ENCODE data around the gene NT5M.

NT5M gene

GRCh38 chr17:17351901-17352781 lies 49.0 kb downstream of the NT5M start:
- Histone ChIP-seq H3K27ac (peak overlapping the region; percentile 32 to 50), H3K4me3 (no peak overlapping the region)
- TF ChIP-seq, protein P1, sequence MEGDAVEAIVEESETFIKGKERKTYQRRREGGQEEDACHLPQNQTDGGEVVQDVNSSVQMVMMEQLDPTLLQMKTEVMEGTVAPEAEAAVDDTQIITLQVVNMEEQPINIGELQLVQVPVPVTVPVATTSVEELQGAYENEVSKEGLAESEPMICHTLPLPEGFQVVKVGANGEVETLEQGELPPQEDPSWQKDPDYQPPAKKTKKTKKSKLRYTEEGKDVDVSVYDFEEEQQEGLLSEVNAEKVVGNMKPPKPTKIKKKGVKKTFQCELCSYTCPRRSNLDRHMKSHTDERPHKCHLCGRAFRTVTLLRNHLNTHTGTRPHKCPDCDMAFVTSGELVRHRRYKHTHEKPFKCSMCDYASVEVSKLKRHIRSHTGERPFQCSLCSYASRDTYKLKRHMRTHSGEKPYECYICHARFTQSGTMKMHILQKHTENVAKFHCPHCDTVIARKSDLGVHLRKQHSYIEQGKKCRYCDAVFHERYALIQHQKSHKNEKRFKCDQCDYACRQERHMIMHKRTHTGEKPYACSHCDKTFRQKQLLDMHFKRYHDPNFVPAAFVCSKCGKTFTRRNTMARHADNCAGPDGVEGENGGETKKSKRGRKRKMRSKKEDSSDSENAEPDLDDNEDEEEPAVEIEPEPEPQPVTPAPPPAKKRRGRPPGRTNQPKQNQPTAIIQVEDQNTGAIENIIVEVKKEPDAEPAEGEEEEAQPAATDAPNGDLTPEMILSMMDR (IDR thresholded peaks at IDR 0.05) = no peak
- peak; percentile 74 for DNase-seq (ENCODE audit: low spot score)

DNA sequence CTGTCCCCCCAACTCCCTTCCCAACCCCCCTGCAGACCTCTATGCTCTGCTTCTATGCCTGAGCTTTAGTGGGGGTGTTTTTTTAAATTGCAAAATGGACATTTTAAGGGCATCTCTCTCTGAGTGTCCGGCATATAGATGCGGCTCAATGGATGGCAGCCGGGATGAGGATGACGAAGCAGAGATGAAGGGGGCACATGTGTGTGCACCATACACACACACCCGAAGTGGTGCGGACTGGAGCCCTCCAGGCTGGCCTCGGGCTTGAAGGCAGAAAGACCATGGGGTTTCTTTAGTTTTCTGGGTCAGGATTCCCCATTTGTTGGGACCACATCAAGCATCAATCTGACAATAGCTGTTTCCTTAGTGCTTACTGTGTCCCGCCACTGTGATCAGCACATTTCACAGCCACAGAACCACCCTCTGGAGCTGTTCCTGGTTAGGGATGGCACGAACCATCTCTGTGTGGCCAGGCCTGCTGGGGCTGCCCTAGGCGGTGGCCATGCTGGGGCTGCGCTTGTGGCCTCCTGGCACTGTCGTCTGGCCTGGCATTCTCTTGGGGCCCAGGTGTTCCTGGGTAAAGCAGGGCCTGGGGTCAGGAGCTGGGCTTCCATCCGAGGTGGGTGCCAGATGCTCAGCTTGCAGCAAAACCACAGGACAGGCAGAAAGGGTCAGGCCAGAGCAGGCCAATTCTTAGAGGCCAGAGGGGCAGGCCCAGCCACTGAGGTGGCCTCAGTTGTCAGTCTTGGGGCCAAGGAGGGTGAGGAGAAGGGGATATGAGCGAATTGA lies 49.9 kb downstream of the NT5M start:
- TF ChIP-seq, protein P1 (IDR thresholded peaks at IDR 0.05) = no peak
- Histone ChIP-seq H3K27ac (peak overlapping the region in 1 of 2 donors; percentile 50), H3K4me3 (no peak overlapping the region)
- peak; percentile 55 for DNase-seq (ENCODE audit: low spot score)

DNA sequence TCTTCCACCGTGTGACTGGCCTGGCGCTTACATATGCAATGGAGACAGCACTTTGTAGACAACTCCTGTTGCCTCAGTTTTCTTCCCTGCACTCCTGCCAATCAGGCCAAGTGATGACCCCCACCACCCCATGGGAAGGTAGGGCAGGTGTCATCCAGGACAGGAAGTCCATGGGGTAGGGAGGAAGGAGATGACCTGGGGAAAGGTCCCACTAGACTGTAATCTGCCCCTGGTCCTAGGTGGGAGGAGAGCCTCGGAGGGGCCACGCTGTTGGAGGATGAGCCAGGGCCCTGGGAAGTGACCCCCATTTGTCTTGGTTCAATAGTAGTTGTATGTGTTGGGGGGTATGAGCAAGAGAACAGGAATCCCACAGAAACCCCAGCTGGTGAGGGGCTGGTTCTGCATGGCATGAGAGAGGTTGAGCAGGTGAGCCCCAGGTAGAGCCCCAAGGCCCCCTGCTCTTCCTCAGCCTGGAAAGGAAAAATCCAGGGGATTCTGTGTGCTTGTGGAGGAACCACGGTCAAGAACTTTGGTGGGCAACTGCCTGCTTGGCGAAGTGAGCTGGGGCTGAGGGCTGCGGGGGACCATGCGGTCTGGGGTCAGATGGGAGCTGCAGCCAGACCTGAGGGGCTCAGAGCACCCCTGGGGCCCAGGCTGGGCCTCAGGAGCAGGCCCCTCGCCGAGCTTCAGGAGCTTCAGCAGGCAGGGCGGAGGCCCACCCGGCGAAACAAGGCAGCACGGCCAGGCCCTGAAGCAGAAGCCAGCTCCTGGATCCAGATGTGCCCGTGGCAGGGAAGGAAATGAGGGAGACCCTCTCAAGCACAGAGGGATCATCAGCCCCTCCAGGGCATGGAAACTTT lies 50.7 kb downstream of the NT5M start:
- peak; percentile 71 for DNase-seq (ENCODE audit: low spot score)
- no peak overlapping the region for H3K27ac ChIP-seq
- TF ChIP-seq, protein P1 (IDR thresholded peaks at IDR 0.05) = no peak
- no peak overlapping the region for H3K4me3 ChIP-seq

- Histone ChIP-seq H3K4me3 (no peak overlapping the region), H3K27ac (no peak overlapping the region)
- TF ChIP-seq, protein P1 (IDR thresholded peaks at IDR 0.05) = peak; percentile 85
- DNase-seq (ENCODE audit: low spot score) = peak; percentile 80
These were observed 51.6 kb downstream of the NT5M start for GRCh38 chr17:17354560-17355349.

DNA sequence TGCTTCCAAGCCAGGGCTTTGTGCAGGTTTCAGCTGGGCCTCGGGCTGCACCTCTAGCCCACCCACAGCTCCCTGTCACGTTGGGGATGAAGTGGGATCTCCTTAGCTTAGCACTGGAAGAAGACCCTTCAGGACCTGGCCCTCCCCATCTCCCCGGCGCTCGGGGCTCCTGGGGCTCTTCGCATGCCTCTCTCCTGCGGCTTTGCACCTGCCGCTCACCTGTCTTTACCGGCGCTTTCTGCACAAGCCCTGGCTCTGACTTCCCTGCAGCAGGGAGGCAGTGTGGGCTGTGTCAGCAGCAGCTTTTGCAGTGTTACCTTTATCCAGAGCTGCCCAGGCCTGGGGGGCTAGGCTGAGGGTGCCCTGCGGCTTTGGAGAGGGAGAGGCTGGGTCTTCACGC lies 52.3 kb downstream of the NT5M start:
- Histone ChIP-seq H3K4me3 (no peak overlapping the region), H3K27ac (no peak overlapping the region)
- TF ChIP-seq, protein P1 (IDR thresholded peaks at IDR 0.05) = no peak
- no peak for DNase-seq (ENCODE audit: low spot score)

All from coronary artery (tissue), 2 donors.